GM10847 (cell line): ENCODE results near the gene RASA1.

ENCODE experiments used
- POLR2A ChIP-seq: IDR thresholded peaks from 2 replicates; pipeline ENCODE4 v1.6.1; 2011; ENCODE audit not compliant: insufficient read length; ENCODE audit errors: extremely low read depth

The RASA1 gene

GRCh38 chr5:87268970-87269377, 1.3 kb downstream of the RASA1 start:
- TF ChIP-seq POLR2A: no peak

- TF ChIP-seq POLR2A: no peak
Observed at GRCh38 chr5:87276655-87277054, 9.0 kb downstream of the RASA1 start.

- no peak for TF ChIP-seq POLR2A
Observed at GRCh38 chr5:87277279-87277835, 9.7 kb downstream of the RASA1 start.

GRCh38 chr5:87278590-87279100, 11.0 kb downstream of the RASA1 start:
- TF ChIP-seq POLR2A: no peak

GRCh38 chr5:87282269-87282668, 14.6 kb downstream of the RASA1 start:
- no peak for TF ChIP-seq POLR2A

- TF ChIP-seq POLR2A: no peak
Observed at GRCh38 chr5:87298692-87299362, 31.1 kb downstream of the RASA1 start.

- TF ChIP-seq POLR2A: no peak
Observed at GRCh38 chr5:87300176-87300575, 32.5 kb downstream of the RASA1 start.

- TF ChIP-seq POLR2A: no peak
Observed at GRCh38 chr5:87300744-87301143, 33.1 kb downstream of the RASA1 start.

GRCh38 chr5:87302061-87302460, 34.4 kb downstream of the RASA1 start:
- no peak for TF ChIP-seq POLR2A

- TF ChIP-seq POLR2A: no peak
Observed at GRCh38 chr5:87303324-87303723, 35.6 kb downstream of the RASA1 start.

- TF ChIP-seq POLR2A: no peak
Observed at GRCh38 chr5:87307796-87308423, 40.2 kb downstream of the RASA1 start.

GRCh38 chr5:87311405-87312279, 44.0 kb downstream of the RASA1 start:
- no peak for TF ChIP-seq POLR2A

GRCh38 chr5:87313216-87313615, 45.5 kb downstream of the RASA1 start:
- TF ChIP-seq POLR2A: no peak

GRCh38 chr5:87319469-87319868, 51.8 kb downstream of the RASA1 start:
- no peak for TF ChIP-seq POLR2A

- no peak for TF ChIP-seq POLR2A
Observed at GRCh38 chr5:87321605-87322004, 53.9 kb downstream of the RASA1 start.
